GM03348 (cell line): ENCODE data around the gene ST3GAL3.
A peak's percentile ranks its signal among the peaks of the same experiment; 100 is the strongest.

ENCODE experiments used
- DNase-seq: peaks from one replicate; pipeline ENCODE4 v3.0.0; 2012; ENCODE audit warnings: low spot score

The ST3GAL3 gene

GRCh38 chr1:43786960-43787359 is 79.6 kb downstream of the ST3GAL3 start:
- DNase-seq: peak; percentile 57

GRCh38 chr1:43789604-43790550 is 82.5 kb downstream of the ST3GAL3 start:
- DNase-seq: no peak

GRCh38 chr1:43791243-43791642 is 83.9 kb downstream of the ST3GAL3 start:
- DNase-seq: no peak

GRCh38 chr1:43796111-43796581 is 88.8 kb downstream of the ST3GAL3 start:
- DNase-seq: peak; percentile 52

- DNase-seq: no peak
Measured at GRCh38 chr1:43797891-43798290, 90.6 kb downstream of the ST3GAL3 start.

GRCh38 chr1:43799656-43800635 is 92.6 kb downstream of the ST3GAL3 start:
- DNase-seq: peak; percentile 70

GRCh38 chr1:43800771-43801170 is 93.4 kb downstream of the ST3GAL3 start:
- DNase-seq: no peak

GRCh38 chr1:43801203-43801602 is 93.9 kb downstream of the ST3GAL3 start:
- no peak for DNase-seq

- DNase-seq: no peak
Measured at GRCh38 chr1:43802356-43802980, 95.1 kb downstream of the ST3GAL3 start.

GRCh38 chr1:43803105-43803504 is 95.8 kb downstream of the ST3GAL3 start:
- no peak for DNase-seq

- no peak for DNase-seq
Measured at GRCh38 chr1:43803646-43804045, 96.3 kb downstream of the ST3GAL3 start.

GRCh38 chr1:43804569-43804968 is 97.2 kb downstream of the ST3GAL3 start:
- no peak for DNase-seq

- no peak for DNase-seq
Measured at GRCh38 chr1:43805340-43805739, 98.0 kb downstream of the ST3GAL3 start.

GRCh38 chr1:43806183-43806582 is 98.8 kb downstream of the ST3GAL3 start:
- no peak for DNase-seq

- no peak for DNase-seq
Measured at GRCh38 chr1:43809097-43809673, 101.8 kb downstream of the ST3GAL3 start.

GRCh38 chr1:43812579-43812978 is 105.2 kb downstream of the ST3GAL3 start:
- DNase-seq: no peak

- no peak for DNase-seq
Measured at GRCh38 chr1:43814401-43814800, 107.1 kb downstream of the ST3GAL3 start.

GRCh38 chr1:43817304-43817939 is 110.1 kb downstream of the ST3GAL3 start:
- DNase-seq: no peak

- no peak for DNase-seq
Measured at GRCh38 chr1:43818691-43819090, 111.4 kb downstream of the ST3GAL3 start.

- no peak for DNase-seq
Measured at GRCh38 chr1:43819357-43819756, 112.0 kb downstream of the ST3GAL3 start.

- no peak for DNase-seq
Measured at GRCh38 chr1:43821471-43821870, 114.1 kb downstream of the ST3GAL3 start.
